WTC11 (cell line): ENCODE data around the gene LRRC27. TPM values are rescaled to one million over a fixed set of nuclear protein-coding genes. Genes with fewer than 3 reads are reported as not detected.

Experiments used
- ATAC-seq: fragments of 200-7000 bp; cut with Tn5 transposase; 2 replicates; pipeline ENCODE4 v1.10.0; 2021; ENCODE audit warnings: mild to moderate bottlenecking, moderate library complexity
- CTCF ChIA-PET: fragments of 300-600 bp; sonication (Branson Sonifier 250); formaldehyde crosslinking; loops from one replicate; lab custom pipeline; 2021; ENCODE audit warnings: antibody characterized with exemption; lab: Charles Lee
- POLR2A ChIA-PET: fragments of 350-600 bp; sonication (Branson Sonifier 250); formaldehyde crosslinking; loops from one replicate; lab custom pipeline; 2021; ENCODE audit warnings: antibody characterized with exemption; lab: Charles Lee
- DNase-seq: peaks from one replicate; pipeline ENCODE4 v3.0.0; 2021; ENCODE audit warnings: low spot score
- H3K27ac Mint-ChIP-seq: 2 replicates; pipeline ENCODE4 v1.8.0; 2021; ENCODE audit warnings: mixed read lengths
- H3K27me3 Mint-ChIP-seq: 2 replicates; pipeline ENCODE4 v1.8.0; 2021; ENCODE audit warnings: low read depth, mild to moderate bottlenecking, moderate library complexity, mixed read lengths
- H3K36me3 Mint-ChIP-seq: 2 replicates; pipeline ENCODE4 v1.8.0; 2021; ENCODE audit warnings: mixed read lengths
- H3K4me1 Mint-ChIP-seq: 2 replicates; pipeline ENCODE4 v1.8.0; 2022; ENCODE audit warnings: mixed read lengths
- H3K4me3 Mint-ChIP-seq: 2 replicates; pipeline ENCODE4 v1.8.0; 2021; ENCODE audit warnings: mild to moderate bottlenecking, moderate library complexity, mixed read lengths
- H3K9me3 Mint-ChIP-seq: 2 replicates; pipeline ENCODE4 v1.8.0; 2021; ENCODE audit warnings: mixed read lengths
- AR ChIP-seq: fragments of 250-450 bp; sonication (Bioruptor Pico); IDR thresholded peaks from 2 replicates; pipeline ENCODE4 v1.9.0; 2021; ENCODE audit warnings: mild to moderate bottlenecking
- ATF6 ChIP-seq: sonication (generic); formaldehyde crosslinking; IDR thresholded peaks from 2 replicates; pipeline ENCODE4 v1.8.1; 2023; ENCODE audit warnings: mild to moderate bottlenecking, missing genetic modification reagents
- CREM ChIP-seq: sonication (generic); formaldehyde crosslinking; IDR thresholded peaks from 2 replicates; pipeline ENCODE4 v1.8.1; 2022; ENCODE audit warnings: mild to moderate bottlenecking, missing genetic modification reagents, moderate library complexity
- ELF4 ChIP-seq: sonication (generic); formaldehyde crosslinking; IDR thresholded peaks from 2 replicates; pipeline ENCODE4 v1.8.1; 2022; ENCODE audit warnings: low read depth, mild to moderate bottlenecking, moderate library complexity, missing genetic modification reagents
- ERG ChIP-seq: fragments of 250-450 bp; sonication (Bioruptor Pico); IDR thresholded peaks from 2 replicates; pipeline ENCODE4 v1.8.0; 2021; ENCODE audit warnings: mild to moderate bottlenecking
- ESRRA ChIP-seq: sonication (generic); formaldehyde crosslinking; IDR thresholded peaks from 2 replicates; pipeline ENCODE4 v1.8.1; 2022; ENCODE audit warnings: mild to moderate bottlenecking, missing genetic modification reagents, borderline replicate concordance
- MXD4 ChIP-seq: fragments of 250-450 bp; sonication (Bioruptor Pico); IDR thresholded peaks from 2 replicates; pipeline ENCODE4 v1.8.0; 2021; ENCODE audit warnings: mild to moderate bottlenecking, moderate library complexity, borderline replicate concordance
- MYBL2 ChIP-seq: sonication (generic); formaldehyde crosslinking; IDR thresholded peaks from 2 replicates; pipeline ENCODE4 v1.8.1; 2023; ENCODE audit warnings: mild to moderate bottlenecking, moderate library complexity, missing genetic modification reagents
- NFE2L1 ChIP-seq: sonication (generic); formaldehyde crosslinking; IDR thresholded peaks from 2 replicates; pipeline ENCODE4 v1.8.1; 2023; ENCODE audit warnings: missing genetic modification reagents
- NR3C1 ChIP-seq: sonication (generic); formaldehyde crosslinking; conservative IDR thresholded peaks from 2 replicates; pipeline ENCODE4 v1.8.1; 2023; ENCODE audit warnings: low read depth, mild to moderate bottlenecking, missing genetic modification reagents
- RORB ChIP-seq: fragments of 250-450 bp; sonication (Bioruptor Pico); IDR thresholded peaks from 2 replicates; pipeline ENCODE4 v1.9.0; 2021; ENCODE audit warnings: mild to moderate bottlenecking
- USF2 ChIP-seq: sonication (generic); formaldehyde crosslinking; IDR thresholded peaks from 2 replicates; pipeline ENCODE4 v1.8.1; 2023; ENCODE audit warnings: mild to moderate bottlenecking, missing genetic modification reagents, moderate library complexity
- ZBTB21 ChIP-seq: sonication (generic); formaldehyde crosslinking; IDR thresholded peaks from 2 replicates; pipeline ENCODE4 v1.8.1; 2023; ENCODE audit warnings: mild to moderate bottlenecking, missing genetic modification reagents, borderline replicate concordance
- ZMAT4 ChIP-seq: fragments of 250-450 bp; sonication (Bioruptor Pico); IDR thresholded peaks from 2 replicates; pipeline ENCODE4 v1.9.0; 2021; ENCODE audit warnings: mild to moderate bottlenecking
- ZNF416 ChIP-seq: fragments of 250-450 bp; sonication (Bioruptor Pico); IDR thresholded peaks from 2 replicates; pipeline ENCODE4 v1.9.0; 2021; ENCODE audit warnings: mild to moderate bottlenecking, inconsistent platforms
- ZSCAN18 ChIP-seq: fragments of 250-450 bp; sonication (Bioruptor Pico); IDR thresholded peaks from 2 replicates; pipeline ENCODE4 v2.1.2; 2022; ENCODE audit warnings: mild to moderate bottlenecking, moderate library complexity
- total RNA-seq: library from RNA; stranded (reverse); gene quantifications from 3 replicates; pipeline ENCODE4 v1.2.3, GENCODE V29; 2021

LRRC27 gene
- total RNA-seq, 1 experiment from 2014 or later, result 4.4 TPM

GRCh38 chr10:132297526-132297925, 34.5 kb upstream of the LRRC27 start:
- no peak overlapping the region for H3K4me3 Mint-ChIP-seq
- H3K36me3 Mint-ChIP-seq, result no peaks in the 10 kb centered on the region
- peak; percentile 62 for ATAC-seq
- peak; percentile 53 for DNase-seq
- TF ChIP-seq ZSCAN18 (no peak), ESRRA (CRISPR knock-in tag) (no peak), ZBTB21 (CRISPR knock-in tag) (no peak), USF2 (CRISPR knock-in tag) (no peak), ZNF416 (CRISPR knock-in tag) (no peak), MYBL2 (CRISPR knock-in tag) (no peak), CREM (no peak), NR3C1 (CRISPR knock-in tag) (no peak), ZMAT4 (CRISPR knock-in tag) (no peak), ERG (CRISPR knock-in tag) (no peak), RORB (CRISPR knock-in tag) (no peak), MXD4 (no peak), ELF4 (CRISPR knock-in tag) (no peak), NFE2L1 (CRISPR knock-in tag) (no peak), AR (CRISPR knock-in tag) (no peak), ATF6 (no peak)
- H3K9me3 Mint-ChIP-seq, result no peaks in the 10 kb centered on the region
- H3K27ac Mint-ChIP-seq, result peak overlapping the region; percentile 87; the same call in 1 of the 2 replicates
- H3K27me3 Mint-ChIP-seq, result no peaks in the 10 kb centered on the region
- ChIA-PET CTCF (interaction anchor here (0.8 to 2.4 kb wide), 10 partner anchors 10 to 66 kb away, joined by 3 to 11 read pairs (median 3); partner anchors contain the start of genes LRRC27 and STK32C), POLR2A (no interaction called here)
- peaks cover 10% of the 10 kb centered on the region for H3K4me1 Mint-ChIP-seq
